ENCODE measurements around the gene ARHGAP8.

Gene ARHGAP8

DNA sequence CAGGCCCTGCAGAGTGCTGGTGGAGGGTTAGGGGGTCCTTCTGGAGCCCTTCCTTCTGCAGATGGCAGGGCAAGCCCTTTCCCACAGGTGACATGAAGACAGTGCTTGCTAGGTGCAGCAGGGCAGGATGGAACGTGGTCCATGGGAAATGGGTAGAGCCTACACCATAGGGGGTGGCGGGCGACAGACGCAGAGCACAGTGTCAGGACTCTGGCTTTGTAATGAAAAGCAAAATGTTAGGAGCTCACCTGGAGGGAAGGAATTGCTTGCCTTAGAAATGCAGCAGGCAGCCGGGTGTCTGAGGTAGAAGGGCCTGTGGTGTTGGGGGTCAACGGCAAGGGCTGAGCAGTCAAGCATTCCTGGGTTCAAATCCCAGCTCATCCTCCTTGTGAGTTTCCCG, 54.9 kb downstream of the ARHGAP8 start:
- no peak for DNase-seq

DNA sequence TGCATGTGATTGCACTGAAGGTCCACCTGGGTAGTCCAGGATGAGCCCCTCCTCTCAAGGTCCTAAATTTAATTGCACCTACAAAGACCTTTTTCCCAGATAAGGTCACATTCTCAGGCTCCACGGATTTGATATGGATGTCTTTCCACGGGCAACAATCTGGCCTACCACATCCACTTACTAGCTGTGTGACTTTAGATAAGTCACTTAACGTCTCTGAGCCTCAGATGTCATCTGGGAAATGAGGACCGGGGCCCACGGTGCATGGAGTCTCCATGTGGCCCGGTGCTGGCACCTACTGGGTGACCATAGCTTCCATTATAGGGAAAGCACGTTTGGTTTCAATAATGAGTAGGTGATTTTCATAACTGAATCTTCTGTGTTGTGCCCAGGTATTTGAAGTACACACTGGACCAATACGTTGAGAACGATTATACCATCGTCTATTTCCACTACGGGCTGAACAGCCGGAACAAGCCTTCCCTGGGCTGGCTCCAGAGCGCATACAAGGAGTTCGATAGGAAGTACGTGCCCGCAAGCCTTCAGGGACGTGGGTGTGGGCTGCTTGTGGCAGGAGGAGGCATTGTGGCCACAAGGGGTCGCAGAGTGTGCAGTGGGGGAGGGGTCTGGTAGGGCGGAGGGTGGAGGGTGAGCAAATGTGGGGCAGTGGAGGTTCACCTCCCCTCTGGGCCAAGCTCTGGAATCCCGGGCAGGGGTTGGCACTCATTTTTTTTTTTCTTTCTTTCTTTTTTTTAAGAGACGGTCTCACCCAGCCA, 55.7 kb downstream of the ARHGAP8 start:
- no peak for DNase-seq

DNA sequence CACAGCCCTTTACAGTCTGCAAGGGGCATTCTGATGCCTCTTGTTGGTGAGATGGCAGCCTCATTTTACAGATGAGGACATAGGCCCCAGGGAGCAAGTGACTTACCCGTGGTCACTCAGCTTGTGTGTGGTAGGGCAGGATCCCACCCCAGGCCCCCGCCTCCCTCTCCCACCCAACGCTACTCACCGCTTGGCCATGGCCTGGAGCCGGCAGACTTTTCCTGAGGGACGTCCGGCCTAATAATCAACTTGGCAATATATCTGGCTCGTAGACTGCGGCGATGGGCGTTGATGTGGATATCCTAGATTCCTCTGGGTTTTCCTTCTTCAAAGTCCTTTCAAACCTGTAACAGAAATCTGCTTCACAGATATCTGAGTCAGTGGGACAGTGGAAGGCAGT, 57.1 kb downstream of the ARHGAP8 start:
- DNase-seq, result no peak

DNA sequence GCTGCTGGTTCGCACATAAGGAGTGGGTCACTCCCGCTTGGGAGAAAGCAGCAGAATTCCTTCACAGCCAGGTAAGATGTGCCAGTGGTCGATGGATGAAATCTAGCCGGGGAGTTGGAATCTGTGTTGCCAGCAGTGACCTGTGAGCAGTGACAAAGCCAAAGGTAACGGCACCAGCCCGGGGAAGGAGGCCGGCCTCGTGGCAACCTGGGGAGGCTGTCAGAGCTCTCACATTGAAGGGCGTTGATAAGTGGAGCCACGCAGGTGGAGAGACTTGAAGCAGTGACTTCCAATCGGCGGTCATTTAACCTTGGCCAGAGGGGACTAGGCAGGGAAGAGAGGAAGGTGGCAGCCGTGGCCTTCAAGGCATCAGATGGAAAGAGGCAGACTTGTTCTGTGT, 58.8 kb downstream of the ARHGAP8 start:
- no peak for DNase-seq

DNA sequence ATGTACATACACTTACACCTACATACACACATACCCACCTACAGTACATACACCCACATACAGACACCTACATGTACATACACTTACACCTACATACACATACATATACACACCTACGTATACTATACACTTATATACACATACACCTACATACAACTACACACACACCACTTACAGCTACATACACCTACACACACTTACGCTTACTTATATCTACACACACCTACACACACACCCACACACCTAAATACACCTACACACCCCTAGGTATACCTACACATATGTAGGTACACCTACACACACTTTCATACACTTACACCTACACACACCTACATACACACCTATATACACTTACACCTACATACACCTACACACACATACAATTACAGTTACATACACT, 61.0 kb downstream of the ARHGAP8 start:
- no peak for DNase-seq

DNA sequence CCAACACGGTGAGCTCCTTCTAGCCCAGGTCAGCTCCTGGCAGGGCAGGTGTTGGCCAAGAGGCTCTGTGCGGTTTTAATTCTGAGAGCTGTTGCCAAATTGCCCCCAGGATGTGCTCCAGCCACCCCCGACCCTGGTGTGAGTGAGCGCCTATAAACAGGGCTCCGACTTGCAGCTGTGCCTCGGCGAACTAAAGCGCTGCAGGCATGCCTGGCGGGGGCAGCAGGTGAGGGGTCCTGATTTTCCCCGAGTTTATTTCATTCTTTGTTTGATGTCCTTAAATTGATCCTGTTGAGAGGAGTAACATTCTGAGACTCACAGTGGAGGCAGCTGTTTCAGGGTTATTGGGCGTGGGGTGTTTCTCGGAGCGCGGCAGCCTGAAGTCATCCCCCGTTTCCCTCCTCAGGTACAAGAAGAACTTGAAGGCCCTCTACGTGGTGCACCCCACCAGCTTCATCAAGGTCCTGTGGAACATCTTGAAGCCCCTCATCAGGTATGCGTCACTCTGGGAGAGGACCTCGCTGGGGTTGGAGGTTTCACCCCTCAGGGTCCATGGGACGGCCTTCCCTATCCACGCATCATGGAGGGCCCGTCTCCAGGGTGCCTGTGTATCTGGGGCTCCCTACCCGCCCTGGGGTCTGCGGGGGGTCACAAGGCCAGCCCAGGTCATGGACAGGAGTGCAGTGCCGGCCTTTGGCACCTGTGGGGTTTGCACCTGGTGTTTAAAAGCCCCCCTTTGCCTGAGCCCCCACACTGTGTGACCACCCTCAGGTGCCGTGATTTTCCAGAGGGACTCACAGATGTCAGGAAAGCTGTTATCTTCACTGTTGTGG, 62.1 kb downstream of the ARHGAP8 start:
- no peak for DNase-seq

DNA sequence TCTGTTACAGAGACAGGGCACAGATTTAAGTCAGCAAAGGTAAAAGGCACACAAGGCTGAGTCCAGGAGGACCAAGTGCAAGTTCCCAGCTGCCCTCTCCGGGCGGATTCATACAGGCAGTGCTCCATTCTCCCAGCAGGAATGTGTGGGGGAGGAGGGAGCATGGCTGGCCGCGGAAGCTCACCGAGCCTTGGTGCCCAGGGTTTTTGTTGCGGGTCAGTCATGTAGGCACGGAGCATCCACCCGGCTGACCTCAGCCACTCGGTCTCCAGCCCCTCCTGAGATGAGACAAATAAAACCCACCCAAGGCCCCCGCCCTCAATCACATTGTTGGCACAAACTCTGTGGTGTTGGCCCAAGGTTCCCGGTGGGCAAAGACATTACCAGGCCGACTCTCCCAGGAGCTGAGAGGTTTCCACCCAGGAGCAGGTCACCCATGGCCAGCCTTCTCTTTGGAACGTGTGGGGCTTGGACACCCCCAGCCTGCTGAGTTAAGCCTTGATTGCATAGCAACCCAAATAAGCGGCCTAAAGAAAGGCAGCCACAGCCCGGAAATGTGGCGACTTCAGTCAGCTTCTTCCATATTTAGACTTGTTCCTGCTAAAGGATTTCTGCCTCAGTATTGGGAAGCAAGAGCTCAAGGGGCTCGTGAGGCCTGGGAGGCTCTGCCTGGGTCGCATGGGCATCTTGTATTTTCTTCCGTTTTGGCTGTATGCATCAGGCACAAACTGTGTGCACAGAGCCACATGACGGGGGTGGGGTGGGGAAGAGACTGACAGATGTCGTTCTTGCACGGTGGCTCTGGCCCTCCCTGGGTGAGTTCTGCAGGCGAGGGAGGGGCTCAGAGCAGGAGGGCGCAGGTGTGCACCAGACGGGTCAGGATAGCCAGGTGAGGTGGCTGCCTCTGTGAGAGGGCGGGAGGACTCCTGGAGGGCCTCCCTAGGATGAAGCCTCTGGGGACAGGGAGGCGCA, 63.0 kb downstream of the ARHGAP8 start:
- DNase-seq, result no peak

DNA sequence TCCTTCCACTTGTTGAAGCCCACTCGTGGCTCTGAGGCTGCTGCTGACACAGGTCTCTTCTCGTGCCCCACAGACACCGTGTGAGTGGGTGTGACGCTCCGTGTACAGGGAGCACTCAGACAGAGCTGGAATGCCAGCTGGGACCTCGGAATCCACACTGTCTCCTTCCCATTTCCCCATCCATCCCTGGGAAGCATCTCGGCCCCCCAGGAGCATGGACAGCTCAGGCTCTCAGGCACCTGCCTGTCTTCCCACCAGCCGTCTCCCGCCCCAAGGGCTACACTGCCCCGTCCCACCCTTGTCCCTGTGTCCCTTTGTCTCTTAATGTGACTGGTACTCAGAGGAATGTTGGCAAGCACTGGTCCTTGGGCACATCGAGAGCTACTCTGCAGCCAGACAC, 63.8 kb downstream of the ARHGAP8 start:
- DNase-seq, result no peak

DNA sequence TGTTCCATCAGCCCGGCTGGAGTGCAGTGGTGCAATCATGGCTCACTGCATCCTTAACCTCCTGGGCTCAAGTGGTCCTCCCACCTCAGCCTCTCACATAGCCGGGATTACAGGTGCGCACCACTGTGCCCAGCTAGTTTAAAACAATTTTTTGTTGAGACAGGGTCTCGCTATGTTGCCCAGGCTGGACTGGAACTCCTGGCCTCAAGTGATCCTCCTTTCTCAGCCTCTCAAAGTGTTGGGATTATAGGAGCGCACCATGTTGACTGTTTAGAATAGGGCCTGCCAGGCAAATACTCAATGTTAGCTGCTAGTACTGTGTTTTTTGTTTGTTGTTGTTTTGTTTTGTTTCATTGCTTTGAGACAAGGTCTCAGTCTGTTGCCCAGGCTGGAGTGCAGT, 66.4 kb downstream of the ARHGAP8 start:
- no peak for DNase-seq

DNA sequence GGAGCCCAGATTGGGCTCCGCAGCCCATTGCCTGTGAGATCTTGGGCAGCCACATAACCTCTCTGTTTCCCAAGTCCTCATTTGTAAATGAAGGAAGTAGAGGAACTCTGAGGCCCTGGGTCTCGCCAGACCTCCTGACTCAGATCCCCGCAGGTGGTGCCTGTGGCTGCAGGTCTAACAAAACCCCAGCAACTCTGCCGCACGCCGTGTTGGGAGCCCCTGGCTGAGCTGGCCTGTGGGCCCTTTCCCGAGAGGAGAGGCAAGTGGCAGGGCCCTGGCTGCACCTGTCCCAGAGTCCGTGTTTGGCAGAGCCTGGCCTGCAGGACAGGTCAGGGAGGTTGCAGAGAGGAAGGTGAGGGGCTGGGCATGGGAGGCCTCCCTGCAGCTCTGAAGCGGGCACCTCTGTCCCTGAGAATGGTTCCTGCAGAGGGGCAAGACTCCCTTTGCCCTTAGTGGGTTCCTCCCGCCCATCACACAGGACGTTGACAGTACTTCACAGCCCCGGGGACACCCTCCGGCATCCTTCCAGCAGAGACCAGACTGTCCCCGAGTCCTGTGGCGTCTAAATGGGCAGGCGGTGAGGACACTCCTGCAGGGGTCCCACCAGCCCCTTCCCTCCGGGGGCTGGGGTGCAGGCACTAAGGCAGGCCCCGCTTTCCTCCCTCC, 67.7 kb downstream of the ARHGAP8 start:
- DNase-seq, result no peak

DNA sequence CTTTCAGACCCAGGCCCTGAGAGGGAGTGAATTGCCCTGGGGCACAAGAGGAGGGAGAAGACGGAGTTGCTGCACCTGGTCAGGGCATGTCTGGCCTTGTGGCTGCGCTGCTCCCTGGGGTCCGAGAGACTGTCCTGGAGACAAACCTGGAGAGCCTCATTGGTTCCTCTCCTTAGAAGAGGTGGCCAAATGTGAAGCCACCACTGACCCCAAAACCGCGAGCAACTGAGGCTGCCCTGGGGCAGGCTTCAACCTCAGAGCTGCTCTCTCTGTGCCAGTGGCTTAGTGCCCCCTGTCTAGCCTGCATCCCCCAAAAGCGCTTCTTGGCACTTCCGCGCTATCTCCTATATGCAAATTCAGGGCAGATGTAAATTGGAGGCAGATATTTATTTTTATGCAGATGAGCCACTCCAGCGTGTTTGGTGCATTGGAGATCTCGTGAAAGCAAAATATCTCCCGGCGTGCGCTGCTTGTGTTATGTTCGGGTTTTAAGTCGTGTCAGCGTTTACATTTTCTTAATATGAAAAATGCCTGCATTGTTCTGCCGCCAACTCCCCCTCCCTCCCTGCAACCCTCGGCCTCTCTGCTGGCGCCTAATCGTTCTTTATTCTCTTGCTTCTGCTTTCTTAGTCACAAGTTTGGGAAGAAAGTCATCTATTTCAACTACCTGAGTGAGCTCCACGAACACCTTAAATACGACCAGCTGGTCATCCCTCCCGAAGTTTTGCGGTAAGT, 69.5 kb downstream of the ARHGAP8 start:
- no peak for DNase-seq

DNA sequence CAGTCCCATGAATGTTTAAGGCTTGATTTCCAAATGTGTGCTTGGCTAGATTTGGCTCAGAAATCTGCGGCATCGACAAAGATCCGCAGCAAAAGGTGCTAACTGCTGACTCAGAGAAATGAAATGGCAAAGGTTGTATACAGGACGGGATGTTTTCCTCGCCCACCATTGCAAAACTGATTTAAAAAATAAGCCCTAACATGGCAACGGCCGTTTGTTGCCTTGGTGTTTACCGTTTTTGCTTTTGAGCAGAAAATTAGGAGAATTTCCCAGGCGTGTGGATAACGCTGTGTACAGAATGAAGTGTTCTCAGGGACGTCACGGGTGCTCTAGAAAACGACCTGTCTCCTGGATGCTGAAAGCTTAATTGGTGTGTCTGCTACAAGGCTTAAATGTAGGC, 70.2 kb downstream of the ARHGAP8 start:
- DNase-seq, result no peak

DNA sequence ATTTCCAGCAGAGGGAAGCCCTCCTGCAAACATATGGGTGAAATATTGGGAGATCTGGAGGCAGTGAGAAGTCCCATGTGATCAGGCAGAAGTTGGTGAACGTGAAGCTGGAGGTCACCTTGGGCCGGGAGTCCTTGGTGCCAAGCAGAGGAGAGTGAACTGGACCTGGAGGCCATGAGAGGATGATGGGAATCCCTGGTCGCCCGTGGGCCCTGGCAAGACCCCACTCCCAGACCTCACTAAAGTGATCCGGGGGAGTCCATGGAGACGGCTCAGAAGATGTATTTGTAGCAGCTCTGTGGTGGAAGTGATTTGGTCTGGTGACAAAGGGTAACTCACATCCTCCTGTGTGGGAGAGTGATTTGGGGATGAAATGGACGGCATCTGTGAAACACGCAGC, 71.0 kb downstream of the ARHGAP8 start:
- DNase-seq, result no peak

DNA sequence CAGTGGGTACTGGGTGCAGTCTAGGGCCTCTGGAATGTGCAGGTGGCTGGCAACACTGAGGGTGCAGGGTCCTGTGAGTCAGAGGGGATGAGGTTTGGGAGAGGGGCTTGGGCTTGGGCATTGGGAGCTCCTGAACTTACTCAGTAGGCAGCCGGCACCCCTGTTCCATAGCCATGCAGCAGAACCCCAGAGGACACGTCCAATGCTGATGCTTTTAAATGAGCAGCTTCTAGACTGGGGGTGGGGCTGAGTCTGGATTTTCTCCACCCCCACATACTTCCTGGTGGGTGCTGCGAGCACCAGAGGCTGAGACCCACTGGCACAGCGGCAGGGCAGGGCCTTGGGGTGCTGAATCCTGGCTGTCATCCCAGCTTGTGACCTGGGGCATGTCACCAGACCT, 71.4 kb downstream of the ARHGAP8 start:
- no peak for DNase-seq

DNA sequence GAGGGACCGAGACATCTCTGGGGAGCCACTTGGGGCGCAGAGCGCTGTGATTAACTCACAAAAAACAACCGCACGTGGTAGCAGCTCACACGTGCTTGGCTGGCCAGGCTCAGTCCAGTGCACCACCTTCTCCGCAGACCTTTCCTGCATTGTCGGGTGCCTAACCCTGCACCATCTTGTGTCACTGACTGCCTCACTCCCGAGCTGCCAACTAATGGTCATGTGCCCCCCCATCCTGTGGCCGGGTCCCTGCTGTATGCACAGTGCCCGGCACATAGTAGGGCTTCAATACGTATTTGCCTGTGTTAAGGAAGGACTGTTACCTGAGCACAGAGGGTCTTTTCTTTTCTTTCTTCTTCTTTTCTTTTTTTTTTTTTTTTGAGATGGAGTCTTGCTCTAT, 71.9 kb downstream of the ARHGAP8 start:
- DNase-seq, result no peak

DNA sequence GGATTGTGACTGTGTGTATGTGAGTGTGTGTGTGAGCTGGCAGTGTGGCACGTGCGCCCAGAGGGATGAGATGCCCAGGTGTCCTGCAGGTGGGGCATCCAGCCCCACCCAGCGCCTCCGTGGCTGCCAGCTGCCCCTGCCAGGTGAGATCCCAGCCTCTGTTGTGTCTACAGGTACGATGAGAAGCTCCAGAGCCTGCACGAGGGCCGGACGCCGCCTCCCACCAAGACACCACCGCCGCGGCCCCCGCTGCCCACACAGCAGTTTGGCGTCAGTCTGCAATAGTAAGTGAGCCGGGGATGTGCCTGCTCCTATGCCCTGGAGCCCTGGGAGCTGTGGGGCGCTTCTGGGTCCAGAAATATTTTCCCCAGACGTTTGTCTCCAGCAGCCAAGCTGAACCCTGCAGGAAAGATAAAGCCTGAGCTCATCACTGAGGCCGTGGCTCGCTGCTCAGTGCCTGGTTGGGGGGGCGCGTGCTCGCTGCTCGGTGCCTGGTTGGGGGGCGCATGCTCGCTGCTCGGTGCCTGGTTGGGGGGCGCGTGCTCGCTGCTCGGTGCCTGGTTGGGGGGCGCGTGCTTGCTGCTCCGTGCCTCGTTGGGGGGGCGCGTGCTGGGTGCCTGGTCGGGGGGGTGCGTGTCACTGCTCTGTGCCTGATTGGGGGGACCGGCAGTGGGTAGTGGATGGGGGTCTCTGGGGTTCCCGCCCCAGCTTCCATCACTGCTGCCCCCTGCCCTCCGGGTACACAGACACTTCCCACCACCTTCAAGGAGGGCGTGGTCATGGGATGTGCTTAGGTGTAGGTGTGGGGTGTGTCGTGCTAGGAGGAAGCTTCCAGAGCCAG, 73.2 kb downstream of the ARHGAP8 start:
- no peak for DNase-seq

DNA sequence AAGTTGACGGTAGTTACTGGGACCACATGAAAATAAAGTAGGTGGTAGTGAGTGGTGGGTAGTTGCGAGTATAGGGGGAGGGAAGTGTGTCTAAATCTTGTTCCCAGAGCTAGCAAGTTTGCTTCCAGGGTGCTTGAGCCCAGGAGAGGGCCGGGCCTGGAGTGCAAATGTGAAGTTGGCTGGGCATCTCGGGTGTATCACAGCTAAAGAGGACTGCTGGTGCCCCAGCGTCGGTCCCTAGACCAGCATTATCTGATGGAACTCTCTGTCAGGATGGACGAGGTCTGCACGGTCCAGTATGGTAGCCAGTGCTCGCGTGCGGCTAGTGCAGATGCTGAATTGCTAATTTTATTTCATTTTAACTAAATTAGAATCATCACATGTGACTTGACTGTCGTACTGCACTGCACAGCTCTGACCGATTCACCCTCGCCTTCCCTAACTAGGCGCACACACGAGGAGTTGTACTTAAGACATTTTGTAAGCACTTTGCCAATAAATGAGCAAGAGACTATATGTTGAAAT, 75.4 kb downstream of the ARHGAP8 start:
- no peak for DNase-seq

DNA sequence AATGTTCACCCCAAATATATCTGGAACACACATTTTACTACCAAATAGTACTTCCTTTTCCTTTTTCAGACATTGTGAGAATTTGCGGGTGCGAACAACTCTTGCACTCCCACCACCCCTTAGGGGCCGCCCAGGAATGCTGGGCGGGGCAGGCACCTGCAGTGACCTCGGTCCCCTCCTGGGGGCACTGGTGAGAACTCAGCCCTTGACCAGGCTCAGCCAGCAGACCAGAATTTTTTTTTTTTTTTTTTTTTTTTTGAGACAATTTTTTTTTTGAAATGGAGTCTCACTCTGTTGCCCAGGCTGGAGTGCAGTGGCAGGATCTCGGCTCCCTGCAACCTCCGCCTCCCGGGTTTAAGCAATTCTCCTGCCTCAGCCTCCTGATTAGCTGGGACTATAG, 75.8 kb downstream of the ARHGAP8 start:
- no peak for DNase-seq

DNA sequence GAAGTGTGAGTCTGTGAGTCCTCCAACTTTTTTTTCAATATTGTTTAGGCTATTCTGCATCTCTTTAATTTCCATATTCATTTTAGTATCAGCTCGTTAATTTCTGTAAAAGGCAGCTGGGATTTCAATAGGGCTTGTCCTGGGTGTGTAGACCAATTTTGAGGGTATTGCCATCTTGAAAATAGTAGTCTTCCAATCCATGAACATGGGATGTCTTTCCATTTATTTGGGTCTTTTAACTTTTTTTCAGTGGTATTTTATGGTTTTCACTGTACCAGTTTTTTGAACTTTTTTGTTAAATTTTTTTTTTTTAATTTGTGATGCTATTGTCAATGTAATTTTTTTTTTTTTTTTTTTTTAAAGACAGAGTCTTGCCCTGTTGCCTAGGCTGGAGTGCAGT, 79.5 kb downstream of the ARHGAP8 start:
- no peak for DNase-seq

DNA sequence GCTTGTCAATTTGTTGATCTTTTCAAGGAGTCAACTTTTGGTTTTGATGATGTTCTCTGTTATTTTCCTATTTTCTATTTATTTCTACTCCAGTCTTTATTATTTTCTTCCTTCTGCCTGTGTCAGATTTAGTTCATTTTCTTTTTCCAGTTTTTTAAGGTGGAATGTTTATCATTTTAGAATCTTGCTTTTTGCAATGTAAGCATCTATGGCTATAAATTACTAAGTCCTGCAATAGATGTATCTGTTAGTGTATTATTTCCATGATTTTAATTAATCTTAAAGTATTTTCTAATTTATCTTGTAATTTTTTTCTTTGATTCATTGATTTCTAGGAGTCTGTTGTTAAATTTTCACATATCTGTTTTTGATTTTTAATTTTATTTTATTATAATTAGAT, 81.7 kb downstream of the ARHGAP8 start:
- no peak for DNase-seq

DNA sequence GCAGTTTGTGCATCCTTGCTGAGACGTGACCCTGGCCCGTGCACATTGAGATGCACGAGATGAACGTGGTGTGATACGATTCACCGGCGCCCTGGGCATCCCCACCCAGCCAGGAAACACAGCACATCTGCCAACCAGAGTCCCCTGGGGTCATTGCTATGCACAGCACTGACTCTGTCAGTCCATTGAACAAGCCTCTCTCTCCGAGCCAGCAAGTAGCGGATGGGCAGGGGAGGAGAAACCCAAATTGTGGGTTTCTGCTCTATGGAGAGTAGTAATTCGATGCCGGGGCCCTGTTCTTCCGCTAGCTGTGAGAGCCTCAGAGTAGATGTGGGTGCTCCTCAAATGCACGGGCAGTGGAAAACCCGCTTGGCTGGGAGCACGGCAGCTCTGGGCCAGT, 85.1 kb downstream of the ARHGAP8 start:
- no peak for DNase-seq

Data from midbrain (tissue), 1 donor.